GM12878 (cell line): ENCODE results near the gene MDGA2.

ENCODE experiments used
- SUZ12 ChIP-seq: fragments of 200-600 bp; sonication (generic); IDR thresholded peaks from one replicate; pipeline ENCODE4 v1.6.1; 2018; ENCODE audit warnings: antibody characterized with exemption, mild to moderate bottlenecking; ENCODE audit not compliant: unreplicated experiment
- YY1 ChIP-seq: IDR thresholded peaks from 2 replicates; pipeline ENCODE4 v1.6.1; 2011; ENCODE audit warnings: low read depth, mild to moderate bottlenecking, low read length

DNA sequence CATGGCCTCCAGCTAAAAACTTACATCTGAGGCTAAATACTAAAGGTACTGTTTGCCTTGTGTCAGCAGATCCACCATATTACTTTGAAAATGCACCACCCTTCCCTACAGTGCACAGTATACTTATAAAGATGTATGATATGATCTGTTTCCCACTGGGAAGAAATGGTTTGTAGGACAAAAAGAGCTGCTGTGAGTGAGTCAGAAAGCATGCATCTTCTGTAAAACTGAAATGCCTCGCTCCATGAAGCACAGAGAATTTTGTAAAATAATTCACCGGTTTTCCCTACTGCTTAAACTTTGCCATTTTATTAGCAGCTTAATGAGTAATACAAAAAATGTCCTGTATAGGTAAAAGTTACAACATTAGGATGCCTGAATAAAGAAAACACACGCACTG, 68.8 kb downstream of the MDGA2 start:
- TF ChIP-seq YY1: no peak
- TF ChIP-seq SUZ12: no peak
